ENCODE measurements around the gene LAMA4. TPM values are rescaled to one million over a fixed set of nuclear protein-coding genes. Genes with fewer than 3 reads are reported as not detected.
"Not testable (repeated sequence)": the region's sequence is repeated elsewhere in the genome, so short reads cannot be mapped to it uniquely, and the experiment has no call there.

Gene LAMA4
- polyA plus RNA-seq, 4 donors = 80.0 to 94.0 (median 89.8) TPM

DNA sequence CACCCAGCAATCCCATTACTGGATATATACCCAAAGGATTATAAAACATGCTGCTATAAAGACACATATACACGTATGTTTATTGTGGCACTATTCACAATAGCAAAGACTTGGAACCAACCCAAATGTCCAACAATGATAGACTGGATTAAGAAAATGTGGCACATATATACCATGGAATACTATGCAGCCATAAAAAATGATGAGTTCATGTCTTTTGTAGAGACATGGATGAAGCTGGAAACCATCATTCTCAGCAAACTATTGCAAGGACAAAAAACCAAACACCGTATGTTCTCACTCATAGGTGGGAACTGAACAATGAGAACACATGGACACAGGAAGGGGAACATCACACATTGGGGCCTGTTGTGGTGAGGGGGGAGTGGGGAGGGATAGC, 148.3 kb downstream of the LAMA4 start:
- DNase-seq (ENCODE audit: low read depth in 4 of 4, low spot score in 3 of 4) = not testable (repeated sequence)

- DNase-seq (ENCODE audit: low read depth in 4 of 4, low spot score in 3 of 4) = no peak
Measured at GRCh38 chr6:112100561-112100960, 153.8 kb downstream of the LAMA4 start.

- DNase-seq (ENCODE audit: low read depth in 4 of 4, low spot score in 3 of 4) = no peak
Measured at GRCh38 chr6:112096901-112097300, 157.5 kb downstream of the LAMA4 start.

DNA sequence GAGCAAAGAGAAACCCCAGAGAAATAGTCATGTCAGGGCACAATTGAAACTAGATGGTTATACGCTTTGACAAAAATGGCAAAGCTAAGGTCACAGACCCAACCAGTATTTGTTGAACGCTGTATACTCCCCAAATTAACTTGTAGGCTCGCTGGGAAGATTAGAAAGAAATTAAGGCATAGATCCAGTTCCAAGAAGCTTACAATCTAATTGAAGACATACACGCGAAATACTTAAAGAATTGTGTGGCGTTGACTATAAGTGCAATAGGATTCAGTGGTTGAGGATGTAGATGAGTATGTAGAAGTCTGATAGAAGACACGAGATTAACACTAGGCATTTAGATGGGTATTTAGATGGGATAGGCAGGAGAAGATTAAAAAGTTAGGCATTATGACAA, 166.5 kb downstream of the LAMA4 start:
- peak in 1 of 4 donors; percentile 10 for DNase-seq (ENCODE audit: low read depth in 4 of 4, low spot score in 3 of 4)

DNA sequence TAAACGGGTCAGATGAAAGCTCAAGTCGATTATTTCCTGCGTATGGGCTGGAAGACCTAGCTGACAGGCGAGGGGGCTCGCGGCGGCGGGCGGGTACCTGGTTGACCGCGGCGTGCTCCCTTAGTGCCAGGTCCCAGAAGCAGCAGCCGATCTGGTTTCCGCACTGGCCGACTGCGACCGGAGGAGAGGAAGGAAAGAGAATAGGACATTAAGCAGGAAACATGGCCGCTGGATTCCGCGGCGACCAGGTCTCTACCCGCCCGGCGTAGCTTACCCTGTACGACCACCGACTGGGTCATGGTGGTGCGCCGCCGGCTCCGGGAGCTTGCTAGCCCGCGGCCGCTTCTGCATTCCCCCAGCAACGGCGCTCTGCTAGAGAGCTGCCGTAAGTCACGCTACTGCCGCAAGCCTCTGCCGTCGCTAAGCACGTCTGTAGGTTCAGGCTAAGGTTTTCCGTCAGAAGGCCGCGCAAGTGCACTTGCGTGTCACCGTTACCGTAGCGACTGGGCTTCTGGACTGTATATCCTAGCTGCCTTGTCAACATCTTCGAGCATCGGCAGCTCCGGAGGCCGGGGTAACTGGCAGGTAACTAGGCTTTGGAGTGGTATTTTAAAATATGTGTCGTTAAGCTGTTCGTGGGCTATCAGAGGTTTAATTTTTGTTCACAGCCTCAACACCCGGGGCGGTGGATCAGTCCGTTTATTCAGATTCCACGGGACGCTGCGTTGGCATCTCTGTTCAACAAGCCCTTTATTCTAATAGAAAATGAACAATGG, 167.0 kb downstream of the LAMA4 start, which contains the start of the genes FAM229B and TUBE1:
FAM229B (plus strand) TSS at position 456 of the 776 bp plus-strand sequence. CDS start 11,693 bp downstream, outside the sequence.
TUBE1 (minus strand) TSS at position 347 of the 776 bp plus-strand sequence; CDS start at position 299, 48 bp downstream.
- peak; percentile 86 to 92 (median 87) for DNase-seq (ENCODE audit: low read depth in 4 of 4, low spot score in 3 of 4)

DNA sequence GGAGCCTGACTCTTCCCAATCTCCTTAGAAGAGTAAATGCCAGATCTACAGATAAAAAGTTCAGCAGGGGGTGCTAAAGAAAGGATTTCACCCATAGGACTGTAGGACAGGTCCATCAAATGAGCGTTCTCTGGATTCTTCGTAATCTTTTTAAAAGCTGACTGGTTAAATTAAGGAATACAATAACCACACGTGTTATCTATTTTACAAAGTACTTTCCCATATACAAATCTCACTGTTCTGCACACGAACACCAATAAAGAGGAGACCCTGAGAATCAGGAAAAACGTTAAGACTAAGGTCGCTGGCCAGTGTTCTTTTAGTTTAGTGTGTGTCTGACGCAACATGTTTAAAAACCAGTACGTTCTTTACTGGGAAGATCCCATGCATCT, 167.6 kb downstream of the LAMA4 start:
- DNase-seq (ENCODE audit: low read depth in 4 of 4, low spot score in 3 of 4) = peak; percentile 25 to 48 (median 28)

- no peak for DNase-seq (ENCODE audit: low read depth in 4 of 4, low spot score in 3 of 4)
Measured at GRCh38 chr6:112085286-112086065, 168.9 kb downstream of the LAMA4 start.

- DNase-seq (ENCODE audit: low read depth in 4 of 4, low spot score in 3 of 4) = no peak
Measured at GRCh38 chr6:112081569-112081968, 172.8 kb downstream of the LAMA4 start.

GRCh38 chr6:112066606-112067005, 187.8 kb downstream of the LAMA4 start:
- no peak for DNase-seq (ENCODE audit: low read depth in 4 of 4, low spot score in 3 of 4)

GRCh38 chr6:112065426-112065986, 188.9 kb downstream of the LAMA4 start:
- DNase-seq (ENCODE audit: low read depth in 4 of 4, low spot score in 3 of 4) = no peak

- no peak for DNase-seq (ENCODE audit: low read depth in 4 of 4, low spot score in 3 of 4)
Measured at GRCh38 chr6:112062966-112063365, 191.4 kb downstream of the LAMA4 start.

- DNase-seq (ENCODE audit: low read depth in 4 of 4, low spot score in 3 of 4) = no peak
Measured at GRCh38 chr6:112061605-112062004, 192.8 kb downstream of the LAMA4 start.

Other genes with a start within 250 kb of the LAMA4 start
- 1 to 10 TPM; 1.4 to 3.6 (median 3.1) TPM for gene CCN6, start 200.5 kb downstream of the LAMA4 start, polyA plus RNA-seq (ENCODE audit: insufficient read length in 4 of 4)
- 10 to 100 TPM; 24.6 to 37.5 (median 28.5) TPM for gene TUBE1, start 167.1 kb downstream of the LAMA4 start, polyA plus RNA-seq (ENCODE audit: insufficient read length in 4 of 4)
- gene FAM229B, start 167.0 kb downstream of the LAMA4 start, polyA plus RNA-seq (ENCODE audit: insufficient read length in 4 of 4) = 10 to 100 TPM; 45.7 to 58.9 (median 46.8) TPM
- gene RFPL4B, start 92.8 kb upstream of the LAMA4 start, polyA plus RNA-seq (ENCODE audit: insufficient read length in 4 of 4) = 1 to 10 TPM in 1 of 4 donors, under 1 TPM in 3; 0.21 to 1.9 (median 0.78) TPM